ENCODE data around the gene C1orf167.

DNA sequence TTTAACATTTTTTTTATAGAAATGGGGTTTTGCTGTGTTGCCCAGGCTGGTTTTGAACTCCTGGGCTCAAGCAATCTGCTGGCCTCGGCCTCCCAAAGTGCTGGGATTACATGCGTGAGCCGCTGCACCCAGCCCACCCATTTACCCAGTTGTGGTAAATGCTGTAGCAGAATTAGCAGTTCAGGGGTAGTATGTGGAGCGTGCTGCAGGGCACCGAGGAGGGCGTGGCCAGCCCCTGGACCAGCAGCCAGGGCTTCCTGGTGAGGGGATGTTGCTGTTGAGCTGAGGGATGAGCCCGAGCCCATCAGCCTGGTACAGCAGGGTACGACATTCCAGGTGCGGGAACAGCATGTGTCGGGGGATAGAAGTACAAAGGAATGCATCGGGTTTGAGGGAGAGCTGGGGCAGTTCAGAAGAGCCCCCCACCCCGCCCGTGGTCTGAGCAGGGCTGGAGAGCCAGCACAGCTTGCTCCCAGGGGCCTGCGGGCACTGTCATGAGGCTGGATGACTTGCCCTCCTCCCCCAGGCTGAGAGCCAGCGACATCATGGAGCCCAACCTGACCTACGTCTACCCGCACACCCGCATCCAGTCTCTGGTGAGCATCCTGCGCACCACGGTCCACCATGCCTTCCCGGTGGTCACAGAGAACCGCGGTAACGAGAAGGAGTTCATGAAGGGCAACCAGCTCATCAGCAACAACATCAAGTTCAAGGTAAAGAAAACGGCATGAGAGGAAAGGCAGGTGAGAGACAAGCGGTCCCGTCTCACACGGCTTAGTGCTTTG lies 73.6 kb downstream of the C1orf167 start:
- TF ChIP-seq, protein P1, sequence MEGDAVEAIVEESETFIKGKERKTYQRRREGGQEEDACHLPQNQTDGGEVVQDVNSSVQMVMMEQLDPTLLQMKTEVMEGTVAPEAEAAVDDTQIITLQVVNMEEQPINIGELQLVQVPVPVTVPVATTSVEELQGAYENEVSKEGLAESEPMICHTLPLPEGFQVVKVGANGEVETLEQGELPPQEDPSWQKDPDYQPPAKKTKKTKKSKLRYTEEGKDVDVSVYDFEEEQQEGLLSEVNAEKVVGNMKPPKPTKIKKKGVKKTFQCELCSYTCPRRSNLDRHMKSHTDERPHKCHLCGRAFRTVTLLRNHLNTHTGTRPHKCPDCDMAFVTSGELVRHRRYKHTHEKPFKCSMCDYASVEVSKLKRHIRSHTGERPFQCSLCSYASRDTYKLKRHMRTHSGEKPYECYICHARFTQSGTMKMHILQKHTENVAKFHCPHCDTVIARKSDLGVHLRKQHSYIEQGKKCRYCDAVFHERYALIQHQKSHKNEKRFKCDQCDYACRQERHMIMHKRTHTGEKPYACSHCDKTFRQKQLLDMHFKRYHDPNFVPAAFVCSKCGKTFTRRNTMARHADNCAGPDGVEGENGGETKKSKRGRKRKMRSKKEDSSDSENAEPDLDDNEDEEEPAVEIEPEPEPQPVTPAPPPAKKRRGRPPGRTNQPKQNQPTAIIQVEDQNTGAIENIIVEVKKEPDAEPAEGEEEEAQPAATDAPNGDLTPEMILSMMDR (IDR thresholded peaks at IDR 0.05): no peak
- no peak for TF ChIP-seq POLR2AphosphoS5 (IDR thresholded peaks at IDR 0.05)
- no peak for TF ChIP-seq POLR2A (IDR thresholded peaks at IDR 0.05)
- TF ChIP-seq EP300 (IDR thresholded peaks at IDR 0.05): no peak
